Activated gamma-delta T cell treated with anti-CD3 and anti-CD28 coated beads, Interleukin-2, amount 50 U/mL, for 16 hours (primary cell): Measurements from ENCODE around the gene SOSTDC1.
"Not testable (repeated sequence)": the region's sequence is repeated elsewhere in the genome, so short reads cannot be mapped to it uniquely, and the experiment has no call there.

Experiments used
- DNase-seq: peaks from one replicate; pipeline ENCODE4 v3.0.0-alpha.2; 2020; ENCODE audit warnings: low read depth

Gene SOSTDC1, protein sequence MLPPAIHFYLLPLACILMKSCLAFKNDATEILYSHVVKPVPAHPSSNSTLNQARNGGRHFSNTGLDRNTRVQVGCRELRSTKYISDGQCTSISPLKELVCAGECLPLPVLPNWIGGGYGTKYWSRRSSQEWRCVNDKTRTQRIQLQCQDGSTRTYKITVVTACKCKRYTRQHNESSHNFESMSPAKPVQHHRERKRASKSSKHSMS

DNA sequence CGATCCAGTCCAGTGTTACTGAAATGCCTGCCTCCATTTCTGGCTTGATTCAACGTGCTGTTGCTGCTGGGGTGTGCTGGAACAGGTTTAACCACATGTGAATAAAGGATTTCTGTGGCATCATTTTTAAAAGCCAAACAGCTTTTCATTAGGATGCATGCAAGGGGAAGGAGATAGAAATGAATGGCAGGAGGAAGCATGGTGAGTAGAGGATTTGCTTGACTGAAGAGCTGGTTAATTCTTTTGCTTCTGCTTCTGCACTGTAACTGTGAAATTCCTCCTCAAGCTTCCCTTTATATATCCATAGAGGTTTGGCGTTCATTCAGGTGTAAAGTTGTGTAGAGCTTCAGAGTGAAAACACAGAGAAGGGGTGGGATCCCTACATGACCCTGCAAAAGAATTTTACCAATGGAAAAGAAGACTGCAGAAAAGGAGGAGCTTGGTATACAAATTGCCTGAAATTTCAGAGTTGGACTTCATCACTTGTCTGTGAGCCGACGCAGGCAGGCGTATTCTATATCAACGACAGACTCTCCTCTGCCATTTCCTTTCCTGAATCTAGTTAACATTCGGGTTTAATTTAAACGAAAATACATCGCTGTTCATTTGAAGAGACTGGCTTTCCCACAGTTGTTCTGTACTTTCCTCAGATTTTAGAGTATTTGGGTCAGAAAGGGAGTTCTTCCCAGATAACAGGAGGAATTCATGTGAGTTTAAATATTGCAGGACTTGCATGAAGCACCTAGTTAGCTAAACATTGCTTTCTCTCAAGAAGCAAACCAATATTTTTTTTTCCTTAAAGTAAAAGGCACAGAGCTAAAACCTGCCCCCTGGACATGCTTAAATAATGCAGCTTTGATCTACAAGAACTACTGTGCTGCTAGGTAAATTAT lies at the start of gene SOSTDC1:
Gene SOSTDC1 (minus strand): TSS at position 270 of the 893 bp plus-strand sequence. CDS start 70 bp downstream, at position 200.
- DNase-seq, result no peak

DNA sequence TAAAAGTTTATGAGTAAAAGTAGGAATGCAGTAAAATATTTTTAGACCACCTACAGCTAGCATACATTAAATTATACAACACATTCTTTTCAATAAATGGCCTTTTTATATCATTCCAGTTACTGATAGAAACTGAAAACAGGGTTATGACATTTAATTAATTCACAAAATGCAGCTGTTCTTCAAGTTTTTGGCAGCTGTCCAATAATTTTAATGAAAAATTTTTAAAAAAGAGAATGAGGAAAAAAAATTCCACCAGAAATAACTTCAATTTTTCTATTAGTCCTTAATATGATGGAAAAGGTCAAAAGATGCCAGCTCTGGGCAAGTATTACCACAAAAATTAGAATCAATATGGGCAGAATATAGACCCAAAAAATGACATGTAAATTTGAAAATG lies 49.2 kb upstream of the SOSTDC1 start:
- no peak for DNase-seq

DNA sequence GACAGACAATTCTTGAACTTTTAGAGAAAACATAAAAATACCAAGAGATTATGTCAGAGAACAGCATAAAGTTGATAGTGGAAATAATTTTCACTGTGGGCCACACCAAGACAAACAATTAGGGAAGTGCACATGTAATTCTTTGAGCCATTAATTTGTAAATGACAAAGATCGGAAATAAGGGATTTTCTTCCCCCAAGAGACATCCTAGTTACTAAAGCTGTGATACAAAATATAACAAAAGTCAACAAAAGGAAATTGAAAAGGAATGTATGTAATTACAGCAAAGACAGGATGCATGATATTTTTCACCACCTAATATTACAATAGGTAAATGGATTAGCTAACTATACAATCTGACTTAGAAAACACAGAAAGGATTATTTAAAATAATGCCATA lies 48.7 kb upstream of the SOSTDC1 start:
- DNase-seq, result no peak

DNA sequence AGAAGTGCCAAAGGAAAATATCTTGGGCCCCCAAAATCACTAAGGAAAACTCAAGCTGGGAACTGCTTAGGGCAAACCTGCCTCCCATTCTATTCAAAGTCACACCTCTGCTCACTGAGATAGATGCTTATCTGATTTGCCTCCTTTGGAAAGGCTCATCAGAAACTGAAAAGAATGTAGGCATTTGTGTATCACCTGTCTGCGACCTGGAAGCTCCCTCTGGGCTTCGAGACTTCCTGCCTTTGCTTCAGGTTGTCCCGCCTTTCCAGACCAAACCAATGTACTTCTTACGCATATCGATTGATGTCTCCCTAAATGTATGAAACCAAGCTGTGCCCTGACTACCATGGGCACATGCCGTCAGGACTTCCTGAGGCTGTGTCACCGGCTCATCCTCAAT lies 46.6 kb upstream of the SOSTDC1 start:
- DNase-seq, result no peak

DNA sequence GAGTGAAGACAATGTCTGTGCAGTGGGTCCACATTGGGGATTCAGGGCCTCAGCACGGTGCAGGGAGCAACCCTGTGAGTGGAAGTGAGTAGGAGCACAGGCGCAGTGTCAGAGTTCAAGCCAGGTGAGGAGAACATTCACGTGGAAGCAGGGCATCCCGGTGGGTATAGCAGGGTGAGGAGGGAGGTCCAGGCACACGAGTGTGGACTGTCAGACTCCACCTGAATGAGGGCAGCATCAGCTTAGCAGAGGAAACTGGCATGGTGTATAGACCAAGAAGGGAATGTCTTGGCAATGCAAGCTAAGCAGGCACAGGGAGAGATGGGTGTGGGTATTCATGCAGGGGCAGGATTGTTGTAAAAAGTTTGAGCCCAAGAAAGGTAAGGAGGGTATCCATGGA lies 45.8 kb upstream of the SOSTDC1 start:
- DNase-seq, result no peak

DNA sequence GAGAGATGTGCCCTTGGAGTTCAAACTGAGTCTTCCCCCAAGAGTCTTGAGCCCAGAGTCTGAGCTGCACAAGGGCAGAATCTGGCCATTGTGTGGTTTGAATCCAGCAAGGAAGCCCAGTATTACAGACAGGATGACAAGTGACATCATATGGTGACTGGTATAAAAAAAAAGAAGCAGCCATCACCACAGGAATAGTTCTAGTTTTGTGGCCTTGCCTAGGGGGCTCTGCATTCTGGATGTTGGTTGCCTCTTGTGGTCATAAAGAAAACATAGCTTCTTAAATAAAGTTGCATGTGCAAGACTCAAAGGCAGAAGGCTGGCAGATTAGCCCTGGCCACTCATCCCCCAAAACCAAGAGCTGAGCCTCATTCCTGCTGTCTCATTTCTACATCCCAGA lies 44.3 kb upstream of the SOSTDC1 start:
- DNase-seq, result no peak

DNA sequence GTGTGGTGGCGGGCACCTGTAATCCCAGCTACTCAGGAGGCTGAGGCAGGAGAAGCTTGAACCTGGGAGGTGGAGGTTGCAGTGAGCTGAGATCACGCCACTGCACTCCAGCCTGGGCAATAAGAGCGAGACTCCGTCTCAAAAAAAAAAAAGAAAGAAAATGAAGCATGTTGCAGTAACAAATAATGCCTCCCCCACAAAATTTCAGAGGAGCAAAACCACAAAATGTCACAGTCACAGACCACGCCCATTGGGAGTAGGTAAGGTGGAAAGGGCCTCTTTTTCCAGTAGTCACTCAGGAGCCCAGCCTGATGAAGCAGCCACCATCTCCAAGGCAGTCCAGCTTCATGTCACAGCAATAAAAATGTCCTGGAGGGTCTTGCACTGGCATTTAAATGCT lies 40.9 kb upstream of the SOSTDC1 start:
- not testable (repeated sequence) for DNase-seq

DNA sequence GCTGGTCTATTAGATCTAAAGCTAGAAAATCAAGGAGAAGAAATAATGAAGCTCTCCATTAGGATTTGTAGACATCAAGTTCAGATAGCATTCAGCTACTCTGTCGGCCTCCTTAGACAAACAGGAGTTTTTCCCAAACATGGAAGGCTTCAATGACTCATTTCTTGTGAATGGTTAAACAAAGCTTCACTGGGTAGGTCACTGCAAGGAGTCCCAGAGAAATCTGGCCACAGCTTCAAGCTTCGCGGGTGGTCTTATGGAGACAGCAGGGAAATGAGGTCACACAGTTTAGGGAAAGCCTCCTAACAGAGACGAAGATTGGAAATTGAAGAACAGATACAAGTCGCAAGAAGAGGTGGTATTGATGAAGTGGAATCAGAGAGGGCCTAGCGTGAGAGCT lies 38.5 kb upstream of the SOSTDC1 start:
- DNase-seq, result no peak

DNA sequence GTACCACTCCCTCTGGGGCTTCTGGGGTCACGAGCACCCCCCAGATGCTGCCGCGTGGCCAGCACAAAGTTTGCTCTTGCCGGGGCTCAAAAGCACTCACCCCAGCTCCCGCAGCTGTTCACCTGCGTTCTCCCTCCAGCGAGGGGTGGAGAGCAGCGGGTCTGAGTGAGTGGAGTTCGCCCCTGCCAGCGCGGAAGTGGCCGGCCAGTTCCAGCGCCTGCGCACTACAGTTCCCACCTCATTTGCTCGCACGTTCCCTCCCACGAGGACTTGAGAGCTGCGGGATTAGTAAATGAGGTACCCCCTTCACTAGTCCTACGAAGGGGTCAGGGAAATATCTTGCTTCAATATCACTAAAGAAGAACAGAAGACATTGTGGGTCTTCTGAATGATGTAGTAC lies 36.8 kb upstream of the SOSTDC1 start:
- DNase-seq, result no peak

DNA sequence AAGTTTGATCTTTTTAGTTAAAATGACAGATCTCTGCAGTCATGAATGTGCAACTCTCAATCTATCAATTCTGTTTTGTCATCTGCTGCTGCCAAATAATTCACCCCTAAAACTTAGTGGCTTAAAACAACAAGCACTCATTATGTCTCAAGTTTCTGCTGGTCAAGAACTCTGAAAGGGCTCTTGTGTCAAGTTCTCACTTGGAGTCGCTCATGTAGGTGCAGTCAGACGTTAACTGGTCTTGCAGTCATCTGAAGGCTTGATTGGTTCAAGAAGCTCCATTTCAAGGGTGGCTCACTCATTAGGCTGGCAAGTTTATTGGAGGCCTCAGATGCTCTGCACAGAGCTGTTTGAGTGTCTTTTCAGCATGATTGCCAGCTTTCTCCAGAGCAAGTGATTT lies 32.6 kb upstream of the SOSTDC1 start:
- no peak for DNase-seq

DNA sequence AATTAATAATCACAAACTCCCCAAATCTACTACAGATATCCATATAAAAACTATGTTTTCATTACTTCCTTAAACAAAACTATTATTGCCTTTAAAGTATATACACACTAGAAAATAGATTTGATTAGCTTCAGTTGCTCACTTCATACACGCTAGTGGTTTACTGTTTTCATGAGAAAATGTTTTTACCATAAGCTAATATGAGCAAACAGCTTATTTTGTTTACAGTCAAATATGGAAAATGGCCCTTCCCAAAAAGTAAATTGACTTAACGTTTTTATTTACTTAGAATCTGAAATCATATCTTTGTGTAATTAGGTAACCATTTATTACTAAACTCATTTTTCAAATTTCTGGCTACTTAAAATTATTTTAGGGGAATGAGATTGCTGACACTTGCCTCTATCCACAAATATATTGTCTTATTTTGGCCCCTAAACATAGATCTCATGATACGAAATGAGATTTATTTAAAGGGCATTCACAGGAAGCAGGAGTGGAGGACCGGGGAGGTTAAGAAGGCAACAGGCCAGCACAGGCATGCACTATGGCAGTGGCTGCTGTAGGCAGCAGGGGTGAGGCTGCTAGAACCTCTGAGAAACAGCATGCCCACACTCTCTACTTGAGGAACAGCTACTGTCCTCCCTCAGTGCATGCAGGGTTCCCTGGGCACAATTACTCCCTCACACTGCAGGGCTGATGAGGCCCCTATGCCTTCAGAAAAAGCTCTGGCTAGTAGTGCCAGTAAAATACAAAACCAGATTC lies 29.6 kb upstream of the SOSTDC1 start:
- no peak for DNase-seq

DNA sequence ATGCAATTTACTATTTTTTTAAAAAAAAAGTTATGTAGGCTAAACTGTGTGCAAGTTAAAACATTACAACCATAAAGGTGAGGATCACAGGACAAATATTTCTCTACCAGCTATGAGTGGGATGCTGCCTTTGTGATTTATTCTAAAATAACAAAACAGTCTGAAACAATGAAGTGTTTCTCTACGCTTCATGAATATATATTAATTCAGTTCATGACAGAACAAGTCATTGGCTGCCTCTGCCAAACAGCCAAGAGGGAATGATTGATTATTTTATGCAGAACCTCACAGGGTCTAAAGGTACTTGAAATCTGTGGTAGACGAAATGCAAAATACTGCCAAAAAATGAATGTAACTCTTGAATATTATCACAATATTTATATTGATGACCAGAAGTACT lies 29.0 kb upstream of the SOSTDC1 start:
- DNase-seq, result no peak

DNA sequence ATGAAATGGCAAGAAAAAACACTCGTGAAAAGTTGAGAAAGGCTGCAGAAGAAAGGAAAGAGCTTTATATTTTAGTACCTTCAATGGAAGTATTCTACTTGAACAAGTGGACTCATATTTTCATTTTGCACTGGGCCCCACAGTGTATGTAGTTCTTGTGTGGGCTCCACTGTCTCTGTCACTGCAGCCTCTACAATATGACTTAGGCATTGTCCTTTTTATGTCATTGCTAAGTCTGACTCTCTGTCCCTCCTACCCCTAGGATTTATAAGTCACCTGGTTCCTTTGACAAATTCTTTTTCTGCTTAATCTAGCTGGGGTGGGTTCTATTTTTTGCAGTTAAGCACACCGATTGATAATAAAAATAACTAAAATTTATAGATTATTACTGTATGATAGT lies 27.7 kb upstream of the SOSTDC1 start:
- no peak for DNase-seq

DNA sequence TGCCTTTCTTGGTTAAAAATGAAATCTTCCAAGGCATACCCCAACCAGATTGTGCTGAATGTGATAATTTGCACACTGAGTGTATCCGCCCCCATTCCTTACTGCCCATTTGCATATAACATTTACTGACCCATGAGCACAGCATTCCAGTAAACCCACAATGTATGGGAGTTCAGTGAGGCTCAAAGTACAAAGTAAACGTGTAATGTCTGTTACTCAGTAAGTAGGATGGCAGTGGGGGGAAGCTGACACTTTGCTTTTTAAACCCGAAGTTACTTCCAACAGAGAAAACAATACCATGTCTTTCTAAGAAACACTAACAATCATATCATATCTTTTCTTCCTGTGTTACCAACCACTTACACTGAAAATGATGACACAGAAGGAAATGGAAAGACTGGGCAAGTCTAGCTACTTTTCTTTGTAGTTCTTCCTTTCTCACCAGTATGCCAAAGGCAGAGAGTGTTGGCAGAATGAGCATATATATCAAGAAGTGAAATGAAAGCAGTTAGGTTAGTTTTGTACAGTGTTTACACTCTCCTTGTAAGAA lies 27.1 kb upstream of the SOSTDC1 start:
- DNase-seq, result no peak

DNA sequence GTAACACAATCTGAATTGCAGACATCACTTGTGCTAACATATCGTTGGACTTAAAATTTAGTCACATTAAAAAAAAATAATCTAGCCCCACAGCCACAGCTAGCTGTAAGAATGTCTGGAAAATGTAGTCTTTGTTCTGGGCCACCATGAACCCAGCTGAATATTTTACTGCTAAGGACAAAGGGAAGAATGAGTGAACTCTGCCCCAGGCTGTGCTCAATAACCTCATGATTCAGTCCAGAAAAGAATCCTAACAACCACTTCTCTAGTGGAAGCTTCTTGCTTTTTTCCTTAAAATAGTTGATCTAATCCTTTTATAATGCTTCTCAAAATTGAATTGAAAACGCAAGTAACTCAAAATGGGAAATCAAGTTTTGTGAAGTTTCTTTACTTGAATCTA lies 25.6 kb upstream of the SOSTDC1 start:
- no peak for DNase-seq

DNA sequence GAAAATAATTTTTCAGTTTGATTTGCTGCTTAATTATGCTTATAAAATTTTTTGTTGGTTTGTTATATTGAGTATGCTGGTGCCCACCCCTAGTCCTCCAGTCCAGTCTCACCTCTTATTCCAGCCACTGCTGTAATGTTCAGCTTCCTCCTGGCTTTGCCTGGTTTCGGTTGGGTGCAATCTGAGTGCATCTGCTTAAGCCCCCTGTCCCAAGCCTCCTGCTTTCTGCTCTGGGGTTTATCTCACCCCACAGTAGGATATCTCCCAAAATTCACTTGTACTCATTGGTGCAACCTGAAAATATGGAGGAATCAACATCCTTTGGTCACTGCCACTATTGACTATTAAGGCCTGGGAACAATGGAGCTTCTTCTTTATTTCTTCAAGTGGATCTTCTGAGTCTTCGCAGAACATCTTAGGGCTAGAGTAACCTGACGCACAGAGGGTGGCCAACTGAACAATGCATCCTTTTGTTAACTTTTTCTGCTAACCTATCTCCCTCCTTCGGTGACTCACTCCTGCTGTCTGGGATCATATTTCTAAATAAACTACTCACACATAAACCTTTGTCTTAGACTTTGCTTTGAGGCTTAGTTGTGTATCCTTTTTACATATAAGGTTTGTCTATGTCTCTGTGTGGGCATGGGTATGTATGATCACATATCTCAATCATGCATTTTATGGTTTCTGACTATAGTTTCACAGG lies 19.1 kb upstream of the SOSTDC1 start:
- no peak for DNase-seq

DNA sequence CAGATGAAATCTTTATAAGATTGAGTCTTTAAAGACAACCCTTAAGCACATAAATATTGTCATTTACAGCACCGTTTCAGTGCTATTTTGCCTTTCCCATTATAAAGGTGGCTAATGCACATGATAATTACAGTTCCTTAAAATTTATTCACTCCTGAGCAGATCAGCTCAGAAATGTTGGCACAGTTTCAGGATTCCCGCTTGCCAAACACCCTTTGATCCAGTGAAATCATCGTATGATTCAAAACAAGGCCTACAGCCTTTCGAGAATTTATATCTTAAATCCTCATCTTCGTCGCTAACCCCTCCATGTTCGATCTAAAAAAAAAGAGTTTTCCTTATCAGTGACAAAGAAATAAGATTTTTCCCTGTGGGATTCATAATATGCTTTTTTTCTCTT lies 14.1 kb upstream of the SOSTDC1 start:
- no peak for DNase-seq

DNA sequence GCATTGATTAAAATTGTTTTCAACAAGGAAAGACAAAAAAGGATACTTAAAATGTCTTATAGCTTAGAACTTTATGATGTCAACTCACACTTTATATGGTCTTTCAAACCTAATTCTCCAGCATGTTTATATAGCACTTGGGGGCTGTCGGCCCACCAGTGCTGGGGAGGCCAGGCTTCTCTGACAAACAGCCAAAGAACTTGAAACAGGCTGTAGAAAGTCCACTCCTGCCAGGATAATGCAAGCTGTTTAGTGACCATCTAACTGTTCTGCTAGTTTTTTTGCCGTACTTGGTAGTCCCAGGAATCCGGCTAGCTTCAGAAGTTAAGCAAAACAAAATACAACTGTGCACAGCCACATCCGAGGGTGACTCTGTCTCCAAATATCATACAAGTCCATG lies 13.6 kb upstream of the SOSTDC1 start:
- no peak for DNase-seq

DNA sequence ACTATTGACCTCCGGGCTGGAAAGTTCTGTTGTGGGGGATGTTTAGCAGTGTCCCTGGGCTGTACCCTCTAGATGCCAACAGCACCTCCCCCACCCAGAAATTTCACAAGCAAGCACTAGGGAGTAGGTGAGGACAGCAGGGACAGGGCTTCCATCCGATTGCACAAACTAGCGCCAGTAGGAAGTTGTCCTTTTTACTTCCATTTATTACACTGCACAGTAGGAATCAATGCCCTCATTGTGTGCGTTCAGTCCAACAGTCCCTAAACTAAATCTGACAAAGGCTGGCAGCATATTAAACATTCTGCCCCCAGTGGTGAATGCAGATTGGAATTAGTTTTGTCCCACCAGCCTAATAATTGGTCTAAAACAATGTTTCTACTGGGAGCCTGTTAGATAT lies 6.4 kb upstream of the SOSTDC1 start:
- no peak for DNase-seq

DNA sequence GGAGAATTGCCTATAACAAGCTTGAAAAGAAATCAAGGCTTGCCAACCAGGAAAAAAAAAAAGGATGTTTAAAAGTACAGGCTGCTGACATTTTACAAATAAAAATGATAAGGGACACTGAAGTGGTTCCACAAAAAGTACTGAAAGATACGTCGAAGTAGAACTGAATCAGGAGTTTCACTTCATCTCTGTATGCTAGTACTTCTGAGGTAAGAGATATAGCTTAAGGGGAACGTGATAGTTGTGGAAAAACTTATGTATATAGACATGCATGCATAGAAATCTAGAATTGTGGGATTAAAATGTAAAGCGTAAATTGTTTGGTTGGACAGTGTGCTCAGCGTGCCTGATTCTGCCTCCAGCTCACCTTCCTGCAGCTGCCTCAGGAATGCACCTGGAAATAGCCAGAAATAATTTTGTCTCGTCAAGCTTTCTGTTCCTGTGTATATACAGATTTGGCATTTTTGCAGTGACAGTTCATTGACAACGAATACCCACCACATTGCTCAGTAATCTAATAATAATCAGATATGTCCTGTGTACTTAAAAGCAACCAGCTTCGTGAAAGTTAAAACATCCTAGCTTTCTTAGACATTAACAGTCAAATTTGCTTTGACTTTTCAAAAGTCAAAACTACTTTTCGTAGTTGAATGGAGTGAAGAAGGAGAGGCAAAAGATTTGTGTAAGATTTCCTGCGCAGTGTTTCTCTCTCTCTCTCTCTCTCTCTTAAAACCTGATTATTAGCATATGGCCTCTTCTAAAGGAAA lies 1.4 kb downstream of the SOSTDC1 start:
- DNase-seq, result no peak

DNA sequence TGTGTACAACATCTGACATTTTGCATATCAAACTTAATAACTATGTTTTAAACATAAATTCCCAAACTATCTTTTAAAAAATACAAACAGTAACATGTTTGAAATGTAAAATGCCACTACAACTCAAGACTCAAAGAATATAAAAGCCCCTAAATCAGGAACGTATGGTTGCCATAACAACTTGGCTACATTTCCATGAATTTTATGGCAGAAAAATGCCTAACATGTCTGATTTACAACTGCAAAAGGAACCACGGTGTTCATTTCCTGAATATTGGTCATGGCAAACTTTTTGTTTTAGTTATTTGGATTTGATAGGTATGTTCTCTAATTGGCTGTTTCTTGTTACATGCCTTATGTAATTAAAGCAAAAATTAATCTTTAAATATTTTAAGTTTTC lies 2.0 kb downstream of the SOSTDC1 start:
- no peak for DNase-seq
